ENCODE data around the gene USP35.

The USP35 gene

GRCh38 chr11:78199015-78199652 is 10.4 kb downstream of the USP35 start:
- TF ChIP-seq, protein P1, sequence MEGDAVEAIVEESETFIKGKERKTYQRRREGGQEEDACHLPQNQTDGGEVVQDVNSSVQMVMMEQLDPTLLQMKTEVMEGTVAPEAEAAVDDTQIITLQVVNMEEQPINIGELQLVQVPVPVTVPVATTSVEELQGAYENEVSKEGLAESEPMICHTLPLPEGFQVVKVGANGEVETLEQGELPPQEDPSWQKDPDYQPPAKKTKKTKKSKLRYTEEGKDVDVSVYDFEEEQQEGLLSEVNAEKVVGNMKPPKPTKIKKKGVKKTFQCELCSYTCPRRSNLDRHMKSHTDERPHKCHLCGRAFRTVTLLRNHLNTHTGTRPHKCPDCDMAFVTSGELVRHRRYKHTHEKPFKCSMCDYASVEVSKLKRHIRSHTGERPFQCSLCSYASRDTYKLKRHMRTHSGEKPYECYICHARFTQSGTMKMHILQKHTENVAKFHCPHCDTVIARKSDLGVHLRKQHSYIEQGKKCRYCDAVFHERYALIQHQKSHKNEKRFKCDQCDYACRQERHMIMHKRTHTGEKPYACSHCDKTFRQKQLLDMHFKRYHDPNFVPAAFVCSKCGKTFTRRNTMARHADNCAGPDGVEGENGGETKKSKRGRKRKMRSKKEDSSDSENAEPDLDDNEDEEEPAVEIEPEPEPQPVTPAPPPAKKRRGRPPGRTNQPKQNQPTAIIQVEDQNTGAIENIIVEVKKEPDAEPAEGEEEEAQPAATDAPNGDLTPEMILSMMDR (IDR thresholded peaks at IDR 0.05; ENCODE audit: low read length, missing control alignments) = no peak
- H3K4me3 ChIP-seq (replicated peaks; ENCODE audit: low read depth, low read length) = no peak overlapping the region
- DNase-seq (ENCODE audit: low read depth) = no peak

DNA sequence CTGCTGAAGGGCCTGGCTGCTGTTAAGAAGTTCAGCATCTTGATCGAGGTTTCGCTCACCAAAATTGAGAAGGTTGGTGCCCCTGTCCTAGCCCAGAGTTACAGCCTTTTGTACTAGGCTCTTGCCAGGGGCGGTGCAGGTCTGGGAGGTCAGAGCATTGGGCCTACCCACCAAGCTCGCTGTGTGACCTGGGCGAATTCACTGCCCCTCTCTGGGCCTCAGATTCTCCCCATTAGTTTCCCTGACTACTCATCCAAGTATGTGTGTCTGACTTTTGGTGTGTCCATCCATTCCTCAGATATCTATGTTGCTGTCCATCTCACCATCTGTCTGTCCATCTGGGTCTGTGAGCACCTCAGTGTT is 10.9 kb downstream of the USP35 start:
- DNase-seq (ENCODE audit: low read depth) = no peak
- TF ChIP-seq, protein P1 (IDR thresholded peaks at IDR 0.05; ENCODE audit: low read length, missing control alignments) = no peak
- H3K4me3 ChIP-seq (replicated peaks; ENCODE audit: low read depth, low read length) = no peak overlapping the region

DNA sequence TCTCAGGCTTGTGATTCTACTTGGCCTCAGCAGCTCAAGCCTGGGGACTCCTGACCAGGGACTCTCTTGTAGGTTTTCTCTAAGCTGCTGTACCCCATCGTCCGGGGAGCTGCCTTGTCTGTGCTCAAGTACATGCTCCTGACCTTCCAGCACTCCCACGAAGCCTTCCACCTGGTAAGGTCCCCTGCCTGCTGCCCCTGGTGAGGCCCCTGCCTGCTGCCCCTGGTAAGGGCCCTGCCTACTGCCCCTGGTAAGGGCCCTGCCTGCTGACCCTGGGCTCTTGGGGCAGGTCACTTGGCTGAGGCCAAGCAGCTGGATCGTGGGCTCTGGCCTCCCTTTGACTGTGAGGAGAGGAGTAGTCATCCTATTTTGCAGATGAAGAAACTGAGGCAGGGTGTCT is 11.3 kb downstream of the USP35 start:
- no peak for DNase-seq (ENCODE audit: low read depth)
- TF ChIP-seq, protein P1 (IDR thresholded peaks at IDR 0.05; ENCODE audit: low read length, missing control alignments) = no peak
- no peak overlapping the region for H3K4me3 ChIP-seq (replicated peaks; ENCODE audit: low read depth, low read length)

DNA sequence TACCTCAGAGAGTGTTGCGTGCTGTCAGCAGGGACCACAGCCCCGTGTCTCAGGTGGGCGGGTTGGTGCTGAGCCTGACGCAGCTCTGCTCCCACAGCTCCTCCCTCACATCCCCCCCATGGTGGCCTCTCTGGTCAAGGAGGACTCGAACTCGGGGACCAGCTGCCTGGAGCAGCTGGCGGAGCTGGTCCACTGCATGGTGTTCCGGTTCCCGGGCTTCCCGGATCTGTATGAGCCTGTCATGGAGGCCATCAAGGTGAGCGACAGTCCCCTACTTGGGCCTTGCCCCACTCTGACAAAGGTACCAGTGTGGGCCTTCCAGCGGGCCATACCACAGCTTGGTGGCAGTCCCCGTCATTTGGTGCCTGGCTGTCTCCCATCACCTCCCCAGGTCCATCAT is 11.8 kb downstream of the USP35 start:
- DNase-seq (ENCODE audit: low read depth) = no peak
- H3K4me3 ChIP-seq (replicated peaks; ENCODE audit: low read depth, low read length) = no peak overlapping the region
- TF ChIP-seq, protein P1 (IDR thresholded peaks at IDR 0.05; ENCODE audit: low read length, missing control alignments) = no peak

DNA sequence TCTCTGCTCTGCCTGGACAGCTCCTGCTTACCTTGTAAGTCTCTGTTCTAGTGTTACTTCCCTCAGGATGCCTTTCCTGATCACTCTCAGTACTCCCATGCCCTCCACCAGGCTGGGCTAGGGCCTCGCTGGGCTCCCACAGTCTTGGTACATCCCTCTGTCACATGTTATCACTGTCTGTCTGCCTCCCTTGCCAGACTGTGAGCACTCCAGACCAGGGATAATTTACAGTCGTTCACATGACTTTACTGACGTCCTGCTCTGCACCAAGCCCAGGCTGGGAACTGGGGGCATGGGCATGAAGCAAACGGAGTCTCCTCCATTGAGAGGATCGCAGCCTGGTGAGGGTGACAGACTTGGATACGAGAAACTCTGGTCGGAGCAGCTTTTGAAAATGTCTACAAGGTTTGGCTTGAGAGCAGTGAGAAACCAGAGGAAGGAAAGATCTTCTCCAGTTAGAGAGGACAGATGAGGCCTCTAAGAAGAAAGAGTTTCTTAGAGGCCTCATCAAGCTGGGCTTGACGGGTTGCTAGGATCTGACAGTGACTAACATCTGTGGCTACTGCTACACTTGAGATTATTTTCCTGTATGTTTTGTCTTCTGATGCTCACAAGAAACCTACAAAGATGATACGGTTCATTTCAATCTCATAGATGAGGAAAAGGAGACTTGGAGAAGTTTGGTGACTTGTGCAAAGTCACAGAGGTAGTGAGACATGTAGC is 12.5 kb downstream of the USP35 start:
- TF ChIP-seq, protein P1 (IDR thresholded peaks at IDR 0.05; ENCODE audit: low read length, missing control alignments) = no peak
- no peak for DNase-seq (ENCODE audit: low read depth)
- H3K4me3 ChIP-seq (replicated peaks; ENCODE audit: low read depth, low read length) = no peak overlapping the region

DNA sequence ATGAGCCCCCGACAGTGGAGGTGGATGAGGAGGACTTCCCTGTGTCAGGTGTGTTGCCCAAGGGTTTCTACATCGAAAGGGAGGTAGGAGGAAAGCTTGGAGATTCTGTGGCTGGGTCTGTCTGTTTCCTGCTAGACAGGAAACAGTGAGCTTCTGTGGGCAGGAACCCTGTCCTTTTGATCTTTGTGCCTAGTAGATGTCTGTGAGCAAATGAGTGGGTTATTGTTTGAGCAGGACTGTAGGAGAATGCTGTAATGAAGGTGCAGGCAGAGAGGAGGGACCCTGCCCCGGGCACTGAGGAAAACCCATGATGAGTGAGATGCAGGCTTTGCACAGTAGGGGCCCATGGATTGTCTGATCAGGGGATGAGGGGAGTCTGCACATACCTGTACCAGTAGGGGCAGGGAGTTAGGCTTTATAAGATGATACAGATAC is 14.0 kb downstream of the USP35 start:
- DNase-seq (ENCODE audit: low read depth) = no peak
- TF ChIP-seq, protein P1 (IDR thresholded peaks at IDR 0.05; ENCODE audit: low read length, missing control alignments) = no peak
- no peak overlapping the region for H3K4me3 ChIP-seq (replicated peaks; ENCODE audit: low read depth, low read length)

- TF ChIP-seq, protein P1 (IDR thresholded peaks at IDR 0.05; ENCODE audit: low read length, missing control alignments) = no peak
- no peak for DNase-seq (ENCODE audit: low read depth)
- H3K4me3 ChIP-seq (replicated peaks; ENCODE audit: low read depth, low read length) = no peak overlapping the region
Observed at GRCh38 chr11:78203184-78203583, 14.5 kb downstream of the USP35 start.

All from fibroblast of pulmonary artery (primary cell).